A549 treated with CORT108297 at 1 μM for 4 hours (cell line): Measurements from ENCODE around the gene RPS13. TPM values are rescaled to one million over a fixed set of nuclear protein-coding genes. Genes with fewer than 3 reads are reported as not detected.

ENCODE experiments used
- total RNA-seq: library from RNA; stranded (reverse); fragments of 200-300 nt; extraction: Qiagen RNA extraction; gene quantifications from 5 replicates; pipeline ENCODE4 v1.2.3, GENCODE V29; 2022

Gene RPS13
- 1,499 to 1,926 TPM (median 1,536 TPM) in 5 replicates for total RNA-seq

DNA sequence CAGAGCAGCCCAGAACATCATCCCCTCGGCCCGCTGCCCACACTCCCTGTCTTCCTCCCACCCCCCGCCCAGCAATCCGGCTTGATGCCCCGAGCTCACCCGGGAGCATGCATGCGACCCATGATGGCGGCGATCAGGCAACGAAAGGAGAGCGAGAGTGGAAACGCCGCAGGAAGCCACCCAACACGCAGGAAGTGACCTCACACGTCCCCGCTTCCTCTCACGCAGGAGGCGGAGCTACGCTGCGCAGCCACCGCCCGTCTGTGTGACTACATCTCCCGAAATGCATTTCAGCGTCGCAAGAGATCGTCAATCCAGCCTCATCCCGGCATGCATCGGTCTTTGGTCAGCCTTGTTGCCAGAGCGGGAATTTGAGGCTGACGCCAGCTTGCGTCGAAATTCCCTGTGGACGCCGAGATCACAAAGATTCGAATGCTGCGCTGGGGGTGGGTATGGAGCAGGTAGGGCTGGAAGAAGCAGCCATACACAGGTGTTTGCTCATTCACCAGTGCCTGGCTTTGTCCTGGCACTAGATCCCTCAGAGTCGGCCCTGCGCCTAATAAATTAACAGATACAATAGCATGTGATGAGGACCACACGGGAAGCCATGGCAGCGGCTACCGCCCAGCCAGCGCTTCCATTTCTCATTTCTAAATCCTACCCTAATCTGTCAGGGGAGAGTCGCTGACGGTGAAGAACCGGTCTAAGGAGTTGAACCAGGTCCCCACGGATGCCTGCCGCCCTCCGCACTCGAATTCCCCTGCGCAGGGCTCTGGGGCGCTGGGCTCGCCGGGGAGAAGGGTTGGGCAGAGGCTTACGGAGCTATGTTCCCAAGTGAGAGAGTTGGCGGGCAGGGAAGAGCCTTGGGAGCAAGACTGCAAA lies at the start of gene RPS13:
Gene RPS13 (minus strand): TSS at position 148 of the 882 bp plus-strand sequence. CDS start 26 bp downstream, at position 122.

Other genes with a start within 250 kb of the RPS13 start
- gene PLEKHA7, start 63.3 kb downstream of the RPS13 start, total RNA-seq, result 19.9 to 28.7 TPM (median 25.5 TPM) in 5 replicates
- 8.5 to 18.6 TPM (median 14.3 TPM) in 5 replicates for gene PIK3C2A, start 130.3 kb upstream of the RPS13 start, total RNA-seq
- gene NUCB2, start 199.1 kb upstream of the RPS13 start, total RNA-seq, result 26.6 to 34.0 TPM (median 31.9 TPM) in 5 replicates